PC-3 (cell line): ENCODE data around the gene TRIP6. TPM values are rescaled to one million over a fixed set of nuclear protein-coding genes. Genes with fewer than 3 reads are reported as not detected.

Experiments
- ATAC-seq: fragments of 200-7000 bp; cut with Tn5 transposase; 2 replicates; pipeline ENCODE4 v1.9.1; 2020; ENCODE audit warnings: mild to moderate bottlenecking, moderate library complexity
- BruUV-seq: library from RNA; stranded (reverse); fragments of 400-500 nt; replicated peaks from 2 replicates; lab custom pipeline; 2021; lab: Mats Ljungman, UMichigan
- CTCF ChIA-PET: fragments of 300-600 bp; sonication (Branson Sonifier 250); formaldehyde crosslinking; loops from one replicate; lab custom pipeline; 2022; ENCODE audit warnings: antibody characterized with exemption; lab: Charles Lee
- POLR2A ChIA-PET: fragments of 300-600 bp; sonication (Branson Sonifier 250); formaldehyde crosslinking; loops from one replicate; lab custom pipeline; 2022; ENCODE audit warnings: antibody characterized with exemption; ENCODE audit not compliant: unreplicated experiment; lab: Charles Lee
- DNase-seq: peaks from one replicate; pipeline ENCODE4 v3.0.0-alpha.2; 2015
- H2AFZ ChIP-seq: fragments of 300-600 bp; sonication (generic); 2 replicates; pipeline ENCODE4 v1.6.0; 2016; ENCODE audit warnings: antibody characterized with exemption, low read length
- H3F3A ChIP-seq: fragments of 300-600 bp; sonication (generic); one replicate; pipeline ENCODE4 v1.6.0; 2017; ENCODE audit warnings: antibody characterized with exemption, low read length, control low read depth, mild to moderate bottlenecking; ENCODE audit not compliant: unreplicated experiment
- H3K27ac ChIP-seq: fragments of 300-600 bp; sonication (generic); 2 replicates; pipeline ENCODE4 v1.5.1; 2016; ENCODE audit warnings: mild to moderate bottlenecking, low read length
- H3K27me3 ChIP-seq: fragments of 300-600 bp; sonication (generic); 2 replicates; pipeline ENCODE4 v1.6.1; 2016; ENCODE audit warnings: low read length, mixed read lengths
- H3K36me3 ChIP-seq: fragments of 300-600 bp; sonication (generic); 2 replicates; pipeline ENCODE4 v1.6.1; 2016; ENCODE audit warnings: low read depth, mixed run types, low read length, mixed read lengths
- H3K4me1 ChIP-seq: fragments of 300-600 bp; sonication (generic); 2 replicates; pipeline ENCODE4 v1.5.1; 2016; ENCODE audit warnings: low read length; ENCODE audit not compliant: insufficient read depth
- H3K4me2 ChIP-seq: fragments of 300-600 bp; sonication (generic); 2 replicates; pipeline ENCODE4 v1.6.0; 2016; ENCODE audit warnings: low read length
- H3K4me3 ChIP-seq: fragments of 300-600 bp; sonication (generic); 2 replicates; pipeline ENCODE4 v1.5.1; 2016; ENCODE audit warnings: mild to moderate bottlenecking, low read length, mixed read lengths
- H3K79me2 ChIP-seq: fragments of 300-600 bp; sonication (generic); 2 replicates; pipeline ENCODE4 v1.6.1; 2017; ENCODE audit warnings: low read length, mixed read lengths
- H3K9ac ChIP-seq: fragments of 300-600 bp; sonication (generic); 2 replicates; pipeline ENCODE4 v1.6.0; 2016; ENCODE audit warnings: mild to moderate bottlenecking, low read length
- H3K9me2 ChIP-seq: fragments of 300-600 bp; sonication (generic); replicated peaks from 2 replicates; pipeline ENCODE4 v1.6.1; 2016; ENCODE audit warnings: mixed run types, low read length, mixed read lengths
- H3K9me3 ChIP-seq: fragments of 300-600 bp; sonication (generic); 2 replicates; pipeline ENCODE4 v1.6.1; 2016; ENCODE audit warnings: low read length, mixed read lengths
- H4K20me1 ChIP-seq: fragments of 300-600 bp; sonication (generic); 2 replicates; pipeline ENCODE4 v1.6.1; 2016; ENCODE audit warnings: low read length, mixed read lengths
- CTCF ChIP-seq: fragments of 300-600 bp; sonication (generic); conservative IDR thresholded peaks from 2 replicates; pipeline ENCODE4 v1.5.1; 2017; ENCODE audit warnings: antibody characterized with exemption, low read depth, mild to moderate bottlenecking, low read length
- EZH2 ChIP-seq: fragments of 300-600 bp; sonication (generic); IDR thresholded peaks from one replicate; pipeline ENCODE4 v1.6.1; 2017; ENCODE audit warnings: antibody characterized with exemption, mild to moderate bottlenecking, low read length; ENCODE audit not compliant: unreplicated experiment
- EZH2phosphoT487 ChIP-seq: fragments of 300-600 bp; sonication (generic); IDR thresholded peaks from 2 replicates; pipeline ENCODE4 v1.6.1; 2018; ENCODE audit warnings: mild to moderate bottlenecking, antibody characterized with exemption, low read length, borderline replicate concordance
- intact Hi-C: fragments of 100-400 bp; cut with micrococcal nuclease; formaldehyde crosslinking; loops from 2 replicates; pipeline ENCODE4 v1.9.0; 2023
- total RNA-seq: library from RNA; depleted of rRNA; stranded (reverse); fragments of >200 nt; gene quantifications from 2 replicates; pipeline ENCODE4 v1.2.3, GENCODE V29; 2014

The TRIP6 gene
- total RNA-seq, 1 experiment from 2014 or later = 11.3 TPM

- H3K9me3 ChIP-seq = no peaks in the 10 kb centered on the region
- no peaks in the 10 kb centered on the region for H3F3A ChIP-seq
- intact Hi-C loops = no loop called here
- ATAC-seq (no peak), DNase-seq (no peak)
- TF ChIP-seq EZH2phosphoT487 (no peak), CTCF (no peak), EZH2 (no peak)
- no peaks in the 10 kb centered on the region for H3K9me2 ChIP-seq
- ChIA-PET CTCF (no interaction called here), POLR2A (no interaction called here)
- BruUV-seq = no TSS peak
- peaks cover 15% of the 10 kb centered on the region for H3K36me3 ChIP-seq
- H4K20me1 ChIP-seq = no peaks in the 10 kb centered on the region
- no peak overlapping the region for H3K4me3 ChIP-seq
- H3K79me2 ChIP-seq = no peaks in the 10 kb centered on the region
- H3K9ac ChIP-seq = no peak overlapping the region
- H3K4me1 ChIP-seq = peaks cover 21% of the 10 kb centered on the region
- H3K27ac ChIP-seq = no peak overlapping the region
- H3K4me2 ChIP-seq = no peak overlapping the region
- no peaks in the 10 kb centered on the region for H3K27me3 ChIP-seq
- no peak overlapping the region for H2AFZ ChIP-seq
Measured at GRCh38 chr7:100861616-100861985, 5.6 kb upstream of the TRIP6 start.

DNA sequence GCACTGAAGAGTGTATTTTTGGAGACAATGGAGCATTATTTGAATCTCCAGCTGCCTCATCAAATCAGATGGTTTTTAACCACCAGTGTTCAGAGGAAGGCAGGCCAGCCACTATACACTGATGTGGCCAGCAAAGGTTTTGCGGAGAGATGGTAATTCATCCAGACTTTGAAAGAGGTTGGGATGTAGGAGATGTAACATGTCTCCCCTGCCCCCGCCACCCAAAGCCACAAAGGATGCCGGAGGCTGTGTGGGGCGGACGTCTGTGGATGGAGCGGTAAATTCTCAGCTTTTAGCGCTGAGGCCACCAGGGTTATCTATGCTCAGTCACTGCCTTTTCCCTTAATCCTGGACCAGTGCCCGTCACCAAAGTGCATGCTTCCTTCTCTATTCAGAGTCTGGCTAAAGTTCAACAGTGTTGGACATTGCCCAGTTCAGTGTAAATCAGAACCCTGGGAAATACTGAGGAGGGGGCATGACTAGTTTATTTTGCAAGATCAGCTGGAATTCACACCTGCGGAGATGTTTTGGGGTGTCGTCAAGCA, 3.7 kb upstream of the TRIP6 start:
- no peak overlapping the region for H3K4me3 ChIP-seq
- ChIA-PET POLR2A (no interaction called here), CTCF (no interaction called here)
- intact Hi-C loops = no loop called here
- no peak overlapping the region for H3K27ac ChIP-seq
- peaks cover 5% of the 10 kb centered on the region for H3K79me2 ChIP-seq
- TF ChIP-seq CTCF = no peak
- no peak for TF ChIP-seq EZH2phosphoT487
- TF ChIP-seq EZH2 = no peak
- no peaks in the 10 kb centered on the region for H3F3A ChIP-seq
- no peak overlapping the region for H3K4me2 ChIP-seq
- ATAC-seq (no peak), DNase-seq (no peak)
- peaks cover 34% of the 10 kb centered on the region for H3K4me1 ChIP-seq
- H3K36me3 ChIP-seq = peaks cover 15% of the 10 kb centered on the region
- no TSS peak for BruUV-seq
- H3K9ac ChIP-seq = no peak overlapping the region
- H3K9me2 ChIP-seq = no peaks in the 10 kb centered on the region
- no peak overlapping the region for H2AFZ ChIP-seq
- H3K27me3 ChIP-seq = no peaks in the 10 kb centered on the region
- H4K20me1 ChIP-seq = no peaks in the 10 kb centered on the region
- H3K9me3 ChIP-seq = no peaks in the 10 kb centered on the region

DNA sequence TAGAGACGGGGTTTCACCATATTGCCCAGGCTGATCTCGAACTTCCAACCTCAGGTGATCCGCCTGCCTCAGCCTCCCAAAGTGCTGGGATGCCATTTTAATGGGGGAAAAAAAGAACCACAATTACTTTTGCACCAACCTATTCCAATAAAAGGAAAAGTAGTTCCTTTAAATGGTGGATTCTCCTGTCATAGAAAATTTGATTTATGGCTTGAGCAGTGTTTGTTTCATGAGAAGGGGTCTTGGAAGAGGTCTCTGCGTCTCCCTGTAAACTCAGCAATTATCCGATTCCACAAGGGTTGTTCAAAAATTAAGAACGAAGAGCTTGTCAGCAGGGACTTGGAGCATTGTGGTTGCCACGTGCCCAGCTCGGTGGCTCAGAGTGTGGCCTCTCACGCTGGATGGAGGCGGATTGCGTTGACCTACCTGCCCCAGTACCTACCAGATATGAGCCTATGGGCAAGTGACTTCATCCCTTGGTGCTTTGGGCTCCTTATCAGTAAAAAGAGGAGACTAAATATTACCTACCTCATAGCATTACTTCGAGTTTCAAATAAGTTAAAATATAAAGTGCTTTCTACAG, 2.8 kb upstream of the TRIP6 start:
- Histone ChIP-seq H3K4me3 (no peak overlapping the region), H3K4me2 (no peak overlapping the region), H2AFZ (no peak overlapping the region), H3K4me1 (peaks cover 34% of the 10 kb centered on the region), H3K27me3 (no peaks in the 10 kb centered on the region), H3K36me3 (peaks cover 15% of the 10 kb centered on the region), H3K9me3 (no peaks in the 10 kb centered on the region), H3K79me2 (peaks cover 5% of the 10 kb centered on the region), H3K9ac (peak overlapping the region; percentile 64; the same call in 1 of the 2 replicates), H3F3A (no peaks in the 10 kb centered on the region), H3K9me2 (no peaks in the 10 kb centered on the region), H3K27ac (peak overlapping the region; percentile 100), H4K20me1 (no peaks in the 10 kb centered on the region)
- POLR2A ChIA-PET = no interaction called here
- DNase-seq (no peak), ATAC-seq (no peak)
- no TSS peak for BruUV-seq
- CTCF ChIA-PET = no interaction called here
- TF ChIP-seq EZH2 = no peak
- TF ChIP-seq EZH2phosphoT487 = no peak
- no peak for TF ChIP-seq CTCF
- intact Hi-C loops = no loop called here
